Vagina (tissue), 2 donors: ENCODE data around the gene SLC22A5.

ENCODE experiments used
- CTCF ChIP-seq, 3 experiments: fragments of 450-650 bp in 2 of 3; fragments of 200-600 bp in 1 of 3; sonication (generic) in 1 of 3; IDR thresholded peaks; one replicate each; pipeline ENCODE4 v1.5.1; 2017 to 2019; ENCODE audit warnings: antibody characterized with exemption in 3 of 3, mild to moderate bottlenecking in 2 of 3, moderate library complexity in 2 of 3
- POLR2A ChIP-seq, 2 donors: fragments of 450-650 bp; IDR thresholded peaks; one replicate each; pipeline ENCODE4 v1.6.1; 2017; ENCODE audit warnings: antibody characterized with exemption in 2 of 2, mild to moderate bottlenecking in 2 of 2, moderate library complexity in 2 of 2
- POLR2AphosphoS5 ChIP-seq, 2 donors: sonication (generic); formaldehyde crosslinking; IDR thresholded peaks; one replicate each; pipeline ENCODE4 v1.9.0; 2017; ENCODE audit warnings: antibody characterized with exemption in 2 of 2, mild to moderate bottlenecking in 2 of 2, low read depth in 1 of 2; ENCODE audit not compliant: insufficient read depth in 1 of 2

GRCh38 chr5:132408965-132409364, 39.5 kb downstream of the SLC22A5 start:
- no peak for TF ChIP-seq CTCF (IDR thresholded peaks at IDR 0.05)
- no peak for TF ChIP-seq POLR2A (IDR thresholded peaks at IDR 0.05)
- TF ChIP-seq POLR2AphosphoS5 (IDR thresholded peaks at IDR 0.05; ENCODE audit: insufficient read depth in 1 of 2, low read depth in 1 of 2): no peak
